HL-60 (cell line): ENCODE results near the gene SLAMF6.
A peak's percentile ranks its signal among the peaks of the same experiment; 100 is the strongest.
"Not testable (repeated sequence)": the region's sequence is repeated elsewhere in the genome, so short reads cannot be mapped to it uniquely, and the experiment has no call there.

Experiments
- DNase-seq, 2 experiments: peaks; one replicate each; pipeline ENCODE4 v3.0.0-alpha.2; 2010 to 2020; ENCODE audit warnings: low read depth in 1 of 2, low spot score in 1 of 2
- H3K27ac ChIP-seq: fragments of 250-450 bp; sonication (Bioruptor Pico); replicated peaks from 2 replicates; pipeline ENCODE4 v1.5.1; 2020; ENCODE audit warnings: mild to moderate bottlenecking, moderate library complexity
- H3K27me3 ChIP-seq: fragments of 250-450 bp; sonication (Bioruptor Pico); 2 replicates; pipeline ENCODE4 v1.5.1; 2021; ENCODE audit warnings: mild to moderate bottlenecking, moderate library complexity; ENCODE audit not compliant: insufficient read depth, poor library complexity, severe bottlenecking
- H3K4me3 ChIP-seq: replicated peaks from 2 replicates; pipeline ENCODE4 v1.5.1; 2011; ENCODE audit warnings: mild to moderate bottlenecking, control low read depth, low read length; ENCODE audit not compliant: insufficient read depth
- CTCF ChIP-seq: IDR thresholded peaks from one replicate; pipeline ENCODE4 v1.5.1; 2011; ENCODE audit warnings: low read length, control low read depth, inconsistent platforms; ENCODE audit not compliant: insufficient read depth
- GABPA ChIP-seq: IDR thresholded peaks from 2 replicates; pipeline ENCODE4 v1.6.1; 2012; ENCODE audit warnings: low read depth
- POLR2AphosphoS5 ChIP-seq: IDR thresholded peaks from 2 replicates; pipeline ENCODE4 v1.6.1; 2012; ENCODE audit warnings: low read depth
- REST ChIP-seq: IDR thresholded peaks from 2 replicates; pipeline ENCODE4 v1.6.1; 2012; ENCODE audit warnings: low read depth; ENCODE audit not compliant: insufficient replicate concordance
- SPI1 ChIP-seq: IDR thresholded peaks from 2 replicates; pipeline ENCODE4 v1.6.1; 2012; ENCODE audit warnings: low read depth, mild to moderate bottlenecking, borderline replicate concordance

The SLAMF6 gene

GRCh38 chr1:160560045-160560705, 37.1 kb upstream of the SLAMF6 start:
- H3K4me3 ChIP-seq: no peak overlapping the region
- DNase-seq: no peak
- H3K27me3 ChIP-seq: no peaks in the 10 kb centered on the region
- peak overlapping the region; percentile 17 for H3K27ac ChIP-seq
- TF ChIP-seq SPI1 (no peak), REST (no peak), CTCF (no peak), GABPA (no peak), POLR2AphosphoS5 (no peak)

- not testable (repeated sequence) for DNase-seq, H3K4me3 ChIP-seq, H3K27me3 ChIP-seq
- H3K27ac ChIP-seq: peak overlapping the region; percentile 17
Observed at GRCh38 chr1:160559437-160559836, 36.4 kb upstream of the SLAMF6 start.

- TF ChIP-seq POLR2AphosphoS5 (no peak), GABPA (no peak), SPI1 (no peak), REST (no peak), CTCF (no peak)
- Histone ChIP-seq H3K27ac (peak overlapping the region; percentile 17), H3K4me3 (no peak overlapping the region), H3K27me3 (no peaks in the 10 kb centered on the region)
- DNase-seq: no peak
Observed at GRCh38 chr1:160558660-160559380, 35.8 kb upstream of the SLAMF6 start.

- Histone ChIP-seq H3K27me3 (no peaks in the 10 kb centered on the region), H3K27ac (no peak overlapping the region), H3K4me3 (no peak overlapping the region)
- no peak for TF ChIP-seq POLR2AphosphoS5
- no peak for TF ChIP-seq GABPA
- no peak for TF ChIP-seq SPI1
- TF ChIP-seq CTCF: no peak
- TF ChIP-seq REST: no peak
- no peak for DNase-seq
Observed at GRCh38 chr1:160553778-160554177, 30.7 kb upstream of the SLAMF6 start.
